Kidney tubule cell (primary cell): ENCODE data around the gene PLEKHA4.
"Not testable (repeated sequence)": the region's sequence is repeated elsewhere in the genome, so short reads cannot be mapped to it uniquely, and the experiment has no call there.

ENCODE experiments used
- DNase-seq: peaks from one replicate; pipeline ENCODE4 v3.0.0-alpha.2; 2018; ENCODE audit warnings: low spot score

PLEKHA4 gene

DNA sequence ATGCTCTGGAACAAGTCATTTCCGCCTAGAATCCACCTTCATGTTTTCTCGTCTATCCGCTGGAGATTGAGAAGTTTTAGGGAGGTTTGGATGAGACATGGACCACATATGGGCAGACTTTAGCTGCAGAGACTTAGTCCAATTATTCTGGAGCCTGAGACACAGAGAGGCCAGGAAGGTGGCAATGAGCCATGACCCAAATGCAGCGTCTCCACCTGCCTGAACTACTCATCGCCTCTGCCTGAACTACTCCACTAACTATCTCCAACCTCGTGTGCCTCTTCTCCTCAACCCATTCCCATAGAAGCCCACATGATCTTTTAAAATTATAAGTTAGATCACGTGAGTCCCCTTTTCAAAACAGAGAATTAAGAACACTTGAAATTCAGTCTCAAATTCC lies 5.6 kb downstream of the PLEKHA4 start:
- no peak for DNase-seq

DNA sequence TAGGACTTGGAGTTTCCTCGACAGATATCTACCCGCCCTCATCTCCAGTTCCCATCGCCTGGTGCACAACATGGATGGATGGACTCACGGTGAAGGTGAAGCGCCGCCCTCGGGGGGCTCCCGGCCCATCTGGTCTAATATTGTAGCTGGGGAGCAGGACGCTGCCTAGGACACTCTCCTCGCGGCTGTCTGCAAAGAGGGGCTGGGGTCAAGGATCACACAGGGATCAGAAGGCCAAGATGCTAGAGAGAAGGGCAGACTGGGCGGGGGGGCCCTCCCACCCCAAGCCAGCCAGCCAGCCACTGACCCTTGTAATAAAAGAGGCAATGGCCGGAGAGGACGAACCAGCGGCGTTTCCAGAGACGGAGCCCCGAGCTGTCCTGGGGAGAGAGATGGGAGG lies 7.1 kb downstream of the PLEKHA4 start:
- DNase-seq, result no peak

GRCh38 chr19:48859711-48860572 lies 8.5 kb downstream of the PLEKHA4 start:
- no peak for DNase-seq

DNA sequence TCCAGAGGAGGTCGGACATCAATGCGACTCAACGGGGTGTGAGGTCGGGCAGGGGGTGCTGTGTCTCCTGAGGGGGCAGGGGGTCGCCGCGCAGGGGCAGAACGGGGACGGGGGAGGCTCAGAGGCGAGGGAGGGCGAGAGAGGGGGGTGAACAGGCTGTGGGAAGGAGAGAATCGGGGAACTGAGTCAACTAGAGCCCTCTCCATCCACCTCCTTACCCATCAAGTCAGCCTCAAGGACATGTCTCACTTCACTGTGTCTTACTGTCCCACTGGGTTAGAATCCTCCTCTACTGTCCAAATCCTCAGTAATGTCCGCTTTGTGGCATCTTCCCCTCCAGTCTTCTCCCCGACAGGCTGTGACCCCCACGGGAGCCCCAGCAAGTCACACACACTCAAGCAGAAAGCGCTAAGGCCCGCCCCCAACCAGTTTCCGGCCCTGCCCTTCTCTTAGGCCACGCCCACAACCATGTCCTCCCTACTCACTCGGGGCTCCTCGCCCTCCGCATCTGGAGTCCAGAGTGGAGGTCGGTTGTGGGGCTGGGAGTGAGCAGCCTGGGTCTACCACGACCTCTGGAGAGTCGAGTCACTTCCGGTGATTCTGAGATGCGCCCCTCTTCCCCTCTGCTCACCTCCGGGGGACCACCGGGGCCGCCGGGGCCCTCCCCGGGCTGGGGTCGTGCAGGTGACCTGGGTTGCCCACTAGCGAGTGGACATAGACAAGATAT lies 9.3 kb downstream of the PLEKHA4 start:
- no peak for DNase-seq

- no peak for DNase-seq
These were observed 11.5 kb downstream of the PLEKHA4 start for GRCh38 chr19:48856921-48857320.

DNA sequence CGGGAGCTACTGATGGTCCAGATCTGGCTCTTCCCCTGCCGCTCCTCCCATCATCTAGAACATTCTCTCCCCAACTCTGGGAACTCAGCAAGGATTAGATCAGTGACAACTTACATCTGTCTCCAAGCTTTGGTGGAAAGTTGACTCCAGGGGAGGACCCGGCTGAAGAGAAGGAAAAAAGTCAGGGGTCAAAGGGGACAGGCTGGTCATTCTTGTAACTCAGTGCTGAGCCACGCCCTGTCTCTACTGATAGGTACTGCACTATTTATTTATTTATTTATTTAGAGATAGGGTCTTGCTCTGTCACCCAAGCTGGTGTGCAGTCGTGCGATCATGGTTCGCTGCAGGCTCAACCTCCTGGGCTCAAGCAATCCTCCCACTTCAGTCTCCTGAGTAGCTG lies 14.3 kb downstream of the PLEKHA4 start:
- DNase-seq, result no peak

- DNase-seq, result no peak
These were observed 14.9 kb downstream of the PLEKHA4 start for GRCh38 chr19:48853483-48853882.

DNA sequence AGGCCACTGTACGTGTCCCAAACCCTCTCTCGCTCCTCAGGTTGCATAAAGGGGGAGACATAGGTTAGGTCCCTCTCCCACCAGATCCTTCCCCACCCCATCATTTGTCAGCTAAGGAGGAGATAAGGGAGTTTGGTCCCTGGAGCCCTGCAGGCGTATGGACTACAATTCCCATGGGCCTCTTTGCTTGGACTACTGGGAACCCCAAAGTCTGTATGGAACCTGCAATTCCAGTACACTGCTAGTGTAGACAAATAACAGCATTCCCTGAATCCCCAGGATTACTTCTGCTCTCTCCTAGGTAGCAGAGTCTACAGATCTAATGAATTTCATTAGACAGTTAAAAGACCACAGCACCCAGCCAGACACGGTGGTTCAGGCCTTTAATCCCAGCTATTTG lies 16.1 kb downstream of the PLEKHA4 start:
- DNase-seq, result no peak

- not testable (repeated sequence) for DNase-seq
These were observed 21.8 kb downstream of the PLEKHA4 start for GRCh38 chr19:48846659-48847058.

GRCh38 chr19:48845384-48845783 lies 23.0 kb downstream of the PLEKHA4 start:
- DNase-seq, result no peak

GRCh38 chr19:48844472-48844871 lies 23.9 kb downstream of the PLEKHA4 start:
- peak; percentile 35 for DNase-seq

GRCh38 chr19:48842789-48843162 lies 25.6 kb downstream of the PLEKHA4 start:
- peak; percentile 43 for DNase-seq

DNA sequence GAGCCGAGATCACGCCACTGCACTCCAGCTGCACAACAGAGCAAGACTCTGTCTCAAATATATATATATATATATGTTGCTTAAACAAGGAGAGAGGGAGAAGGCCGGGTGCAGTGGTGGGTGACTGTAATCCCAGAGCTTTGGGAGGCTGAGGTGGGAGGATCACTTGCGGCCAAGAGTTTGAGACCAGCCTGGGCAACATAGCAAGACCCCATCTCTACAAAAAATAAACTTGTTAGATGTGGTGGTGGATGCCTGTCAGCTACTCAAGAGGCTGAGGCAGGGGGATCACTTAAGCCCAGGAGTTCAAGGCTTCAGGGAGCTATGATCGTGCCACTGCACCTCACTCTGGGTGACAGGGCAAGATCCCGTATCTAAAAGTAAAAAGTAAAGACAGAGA lies 26.8 kb downstream of the PLEKHA4 start:
- DNase-seq, result no peak

- no peak for DNase-seq
These were observed 27.4 kb downstream of the PLEKHA4 start for GRCh38 chr19:48841047-48841446.

GRCh38 chr19:48837687-48838086 lies 30.7 kb downstream of the PLEKHA4 start:
- DNase-seq, result no peak

DNA sequence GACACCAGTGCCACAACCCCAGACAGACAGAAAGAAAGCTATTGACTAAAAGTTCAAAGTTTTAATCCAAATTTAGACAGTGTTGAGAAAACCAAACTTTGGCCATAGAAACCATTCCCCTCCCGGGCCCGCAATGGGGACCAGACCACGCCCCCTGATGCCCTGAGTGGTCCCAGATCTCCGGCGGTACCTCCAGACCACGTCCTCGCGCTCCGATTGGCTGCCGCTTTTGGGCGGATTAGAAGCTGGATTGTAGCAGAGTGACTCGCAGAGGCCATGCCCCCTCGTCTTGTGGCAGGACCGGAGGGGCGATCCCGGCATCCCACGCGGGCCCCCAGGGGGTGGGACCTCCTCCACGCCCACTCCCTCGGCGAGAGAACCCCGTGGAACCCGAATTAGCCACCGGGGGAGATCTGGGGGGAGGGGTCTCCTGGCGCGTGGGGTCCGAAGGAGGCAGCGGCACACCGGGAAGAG lies 31.3 kb downstream of the PLEKHA4 start:
- DNase-seq, result peak; percentile 53

GRCh38 chr19:48836089-48837017 lies 32.1 kb downstream of the PLEKHA4 start, which contains the start of gene HSD17B14:
HSD17B14 (minus strand) TSS chr19:48836491; CDS start chr19:48836411, 80 bp downstream.
- DNase-seq, result no peak

DNA sequence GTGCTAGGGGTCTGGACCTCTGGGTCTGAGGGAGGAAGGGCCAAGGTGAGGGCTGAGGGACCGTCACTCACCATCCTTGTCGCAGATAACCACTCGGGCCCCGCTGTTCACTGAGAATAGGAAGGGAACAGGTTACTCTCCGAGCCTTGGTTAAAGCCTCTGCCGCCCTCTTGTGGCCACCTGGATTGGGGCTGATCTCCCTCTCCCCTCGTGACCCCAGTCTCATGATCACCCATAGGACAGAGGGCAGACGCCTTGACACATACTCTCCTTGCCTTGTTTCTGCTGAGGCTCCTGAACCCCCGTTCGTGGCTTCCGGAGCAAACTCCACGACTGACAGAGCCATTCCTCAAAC lies 32.7 kb downstream of the PLEKHA4 start:
- peak; percentile 84 for DNase-seq

- no peak for DNase-seq
These were observed 34.4 kb downstream of the PLEKHA4 start for GRCh38 chr19:48833977-48834376.

GRCh38 chr19:48833049-48833448 lies 35.4 kb downstream of the PLEKHA4 start:
- no peak for DNase-seq

DNA sequence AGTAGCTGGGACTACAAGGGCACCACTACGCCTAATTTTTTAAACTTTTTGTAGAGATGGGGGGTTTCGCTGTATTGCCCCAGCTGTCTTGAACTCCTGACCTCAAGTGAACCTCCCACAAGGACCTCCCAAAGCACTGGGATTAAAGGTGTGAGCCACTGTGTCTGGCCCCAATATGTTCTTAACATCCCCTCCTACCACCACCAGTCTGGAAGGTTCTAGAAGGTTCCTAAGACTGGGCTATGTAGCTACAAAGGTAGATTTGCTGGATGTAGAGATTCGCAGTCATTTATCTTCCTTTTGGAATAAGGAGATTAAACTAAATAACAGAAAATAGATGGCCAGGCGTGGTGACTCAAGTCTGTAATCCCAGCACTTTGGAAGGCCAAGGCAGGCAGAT lies 37.5 kb downstream of the PLEKHA4 start:
- no peak for DNase-seq

DNA sequence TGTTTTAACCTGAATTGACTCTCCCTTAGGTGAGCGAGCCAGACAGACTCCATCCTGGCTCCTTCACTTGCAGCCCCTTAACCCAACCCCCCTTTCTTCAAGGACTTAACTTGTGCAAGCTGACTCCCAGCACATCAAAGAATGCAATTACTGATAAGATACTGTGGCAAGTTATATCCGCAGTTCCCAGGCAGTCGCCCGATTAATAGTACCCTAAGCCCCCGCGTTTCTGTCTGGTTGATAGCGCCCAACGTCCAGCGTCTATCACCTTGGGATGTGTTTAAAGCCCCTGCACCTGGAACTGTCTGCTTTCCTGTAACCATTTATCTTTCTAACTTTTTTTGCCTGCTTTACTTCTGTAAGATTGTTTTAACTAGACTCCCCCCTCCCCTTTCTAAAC lies 38.3 kb downstream of the PLEKHA4 start:
- DNase-seq, result no peak
